ENCODE data around the gene SPDYA.

SPDYA gene

GRCh38 chr2:28898048-28898447 is 87.4 kb downstream of the SPDYA start:
- CTCF ChIA-PET, result no interaction called here
- H3K9me3 ChIP-seq (ENCODE audit: control insufficient read depth, insufficient read depth, low read depth, low read length), result no peaks in the 10 kb centered on the region
- peaks cover 23% of the 10 kb centered on the region for H3K4me1 ChIP-seq (ENCODE audit: control insufficient read depth, insufficient read depth, low read length)
- no peak overlapping the region for H3K4me3 ChIP-seq (ENCODE audit: low read depth, low read length)
- POLR2A ChIA-PET, result no interaction called here
- peaks cover 0 to 23% of the 10 kb centered on the region in 2 experiments; a peak in 1 of 3 replicates for H3K36me3 ChIP-seq (ENCODE audit: control insufficient read depth in 2 of 2, insufficient read depth in 1 of 2, low read length in 2 of 2)
- TF ChIP-seq SCRT1 (tag by site-specific recombination; IDR thresholded peaks at IDR 0.05; ENCODE audit: borderline replicate concordance) (peak; percentile 82), SCRT2 (tag by site-specific recombination; IDR thresholded peaks at IDR 0.05) (peak; percentile 83), ZNF114 (tag by site-specific recombination; IDR thresholded peaks at IDR 0.05) (no peak), REST (tag by site-specific recombination; IDR thresholded peaks at IDR 0.05) (peak; percentile 35; the same call in 1 of the 2 replicates)
- H3K27ac ChIP-seq (ENCODE audit: extremely low read depth, low read depth, low read length), result no peak overlapping the region

All from HEK293 (cell line).